ENCODE results near the gene EPB41L3.

- no peak for TF ChIP-seq POLR2A (IDR thresholded peaks at IDR 0.05)
- no peak for TF ChIP-seq CTCF (IDR thresholded peaks at IDR 0.05)
Measured at GRCh38 chr18:5431836-5432575, 111.8 kb downstream of the EPB41L3 start.

All from prostate gland (tissue), 2 donors.